D721Med (cell line): ENCODE measurements around the gene STIM1.
"Not testable (repeated sequence)": the region's sequence is repeated elsewhere in the genome, so short reads cannot be mapped to it uniquely, and the experiment has no call there.

Experiments
- DNase-seq: peaks from one replicate; pipeline ENCODE4 v3.0.0; 2011; ENCODE audit warnings: low spot score; ENCODE audit not compliant: insufficient read length
- FAIRE-seq: peaks from 2 replicates; lab custom pipeline; 2011; peaks lifted over from hg19 to GRCh38; lab: Jason Lieb, UNC
- CTCF ChIP-seq: IDR thresholded peaks from 2 replicates; pipeline ENCODE4 v1.5.1; 2012; ENCODE audit warnings: mild to moderate bottlenecking, control low read depth; ENCODE audit not compliant: insufficient read depth; ENCODE audit errors: missing control alignments

Gene STIM1

GRCh38 chr11:3996651-3997050 is 141.2 kb downstream of the STIM1 start:
- FAIRE-seq (no peak), DNase-seq (no peak)
- TF ChIP-seq CTCF: no peak

GRCh38 chr11:4004753-4005152 is 149.3 kb downstream of the STIM1 start:
- not testable (repeated sequence) for DNase-seq, FAIRE-seq

GRCh38 chr11:4006946-4007680 is 151.6 kb downstream of the STIM1 start:
- TF ChIP-seq CTCF: no peak
- FAIRE-seq: no peak
- DNase-seq: no peak

GRCh38 chr11:4008116-4008515 is 152.7 kb downstream of the STIM1 start:
- DNase-seq: no peak
- no peak for FAIRE-seq
- TF ChIP-seq CTCF: no peak

- not testable (repeated sequence) for FAIRE-seq, DNase-seq
Observed at GRCh38 chr11:4016602-4017001, 161.1 kb downstream of the STIM1 start.

- TF ChIP-seq CTCF: no peak
- no peak for DNase-seq
- FAIRE-seq: no peak
Observed at GRCh38 chr11:4017129-4017528, 161.7 kb downstream of the STIM1 start.

- FAIRE-seq (no peak), DNase-seq (no peak)
- TF ChIP-seq CTCF: no peak
Observed at GRCh38 chr11:4018641-4019040, 163.2 kb downstream of the STIM1 start.

GRCh38 chr11:4019891-4020290 is 164.4 kb downstream of the STIM1 start:
- FAIRE-seq (no peak), DNase-seq (no peak)
- TF ChIP-seq CTCF: no peak
